Smooth muscle cell (in vitro differentiated cells): ENCODE measurements around the gene DDX17. TPM values are rescaled to one million over a fixed set of nuclear protein-coding genes. Genes with fewer than 3 reads are reported as not detected.
A peak's percentile ranks its signal among the peaks of the same experiment; 100 is the strongest.

Source experiments
- DNase-seq: peaks from one replicate; lab custom pipeline; 2025; ENCODE audit not compliant: unreplicated experiment; lab: John Stamatoyannopoulos, UW
- H2AFZ ChIP-seq: fragments of 200-600 bp; sonication (generic); 2 replicates; pipeline ENCODE4 v1.6.0; 2016; ENCODE audit warnings: antibody characterized with exemption, low read depth, mild to moderate bottlenecking
- H3F3A ChIP-seq: fragments of 200-600 bp; sonication (generic); 2 replicates; pipeline ENCODE4 v1.6.0; 2017; ENCODE audit warnings: antibody characterized with exemption, low read depth
- H3K27ac ChIP-seq: fragments of 200-600 bp; sonication (generic); 2 replicates; pipeline ENCODE4 v1.5.1; 2016; ENCODE audit warnings: low read depth, mild to moderate bottlenecking
- H3K27me3 ChIP-seq: fragments of 200-600 bp; sonication (generic); 2 replicates; pipeline ENCODE4 v1.6.1; 2016; ENCODE audit warnings: low read depth, mild to moderate bottlenecking
- H3K36me3 ChIP-seq: fragments of 200-600 bp; sonication (generic); 2 replicates; pipeline ENCODE4 v1.5.1; 2016; ENCODE audit warnings: low read depth
- H3K4me1 ChIP-seq: fragments of 200-600 bp; sonication (generic); 2 replicates; pipeline ENCODE4 v1.5.1; 2016; ENCODE audit warnings: low read depth
- H3K4me2 ChIP-seq: fragments of 200-600 bp; sonication (generic); 2 replicates; pipeline ENCODE4 v1.6.0; 2016; ENCODE audit warnings: mild to moderate bottlenecking
- H3K4me3 ChIP-seq: fragments of 200-600 bp; sonication (generic); 2 replicates; pipeline ENCODE4 v1.5.1; 2016; ENCODE audit warnings: mild to moderate bottlenecking
- H3K79me2 ChIP-seq: fragments of 200-600 bp; sonication (generic); 2 replicates; pipeline ENCODE4 v1.6.0; 2016; ENCODE audit warnings: low read depth, mild to moderate bottlenecking
- H3K9ac ChIP-seq: fragments of 200-600 bp; sonication (generic); 2 replicates; pipeline ENCODE4 v1.6.0; 2016; ENCODE audit warnings: low read depth
- H3K9me3 ChIP-seq: fragments of 200-600 bp; sonication (generic); replicated peaks from 2 replicates; pipeline ENCODE4 v1.5.1; 2016; ENCODE audit warnings: low read depth
- H4K20me1 ChIP-seq: fragments of 200-600 bp; sonication (generic); 2 replicates; pipeline ENCODE4 v1.6.0; 2016; ENCODE audit warnings: low read depth
- CTCF ChIP-seq: fragments of 200-600 bp; sonication (generic); IDR thresholded peaks from 2 replicates; pipeline ENCODE4 v1.5.1; 2017; ENCODE audit warnings: borderline replicate concordance, mild to moderate bottlenecking, antibody characterized with exemption; ENCODE audit not compliant: insufficient read depth, poor library complexity, severe bottlenecking
- WGBS: methylation state at CpG from one replicate; pipeline ENCODE4 v1.1.7; 2016; ENCODE audit warnings: low lambda C conversion rate; 5-methylcytosine and 5-hydroxymethylcytosine counted together
- polyA plus RNA-seq: library from polyadenylated mRNA; unstranded; fragments of >200 nt; fragmentation: Nextera tagmentation; extraction: Ambion mirVana; gene quantifications from 2 replicates; pipeline ENCODE4 v1.2.1, GENCODE V29; 2016
- total RNA-seq: library from RNA; depleted of rRNA; stranded (reverse); fragments of >200 nt; gene quantifications from 2 replicates; pipeline ENCODE4 v1.2.3, GENCODE V29; 2014

Gene DDX17
- total and polyA plus RNA-seq, 2 experiments from 2014 or later: 11.5 to 182 TPM

- Histone ChIP-seq H2AFZ (no peak overlapping the region), H3F3A (no peaks in the 10 kb centered on the region), H3K4me1 (no peaks in the 10 kb centered on the region), H3K9ac (no peak overlapping the region), H3K4me2 (no peak overlapping the region), H3K27me3 (no peaks in the 10 kb centered on the region), H3K79me2 (no peaks in the 10 kb centered on the region), H3K36me3 (no peaks in the 10 kb centered on the region), H4K20me1 (no peaks in the 10 kb centered on the region), H3K4me3 (no peak overlapping the region), H3K9me3 (no peaks in the 10 kb centered on the region), H3K27ac (no peak overlapping the region)
- 100% methylated on average over 1 of the region's 1 CpG for WGBS
- no peak for DNase-seq
- TF ChIP-seq CTCF: no peak
These were observed 7.0 kb upstream of the DDX17 start for GRCh38 chr22:38513063-38513462.

GRCh38 chr22:38510416-38510970 lies 4.4 kb upstream of the DDX17 start:
- Histone ChIP-seq H3K4me2 (no peak overlapping the region), H3K9ac (no peak overlapping the region), H2AFZ (no peak overlapping the region), H4K20me1 (no peaks in the 10 kb centered on the region), H3K4me1 (peaks cover 5% of the 10 kb centered on the region), H3K27me3 (no peaks in the 10 kb centered on the region), H3K79me2 (peaks cover 6% of the 10 kb centered on the region), H3K9me3 (no peaks in the 10 kb centered on the region), H3K36me3 (no peaks in the 10 kb centered on the region), H3K4me3 (no peak overlapping the region), H3F3A (peaks cover 3% of the 10 kb centered on the region), H3K27ac (no peak overlapping the region)
- no peak for DNase-seq
- no peak for TF ChIP-seq CTCF
- whole genome bisulfite sequencing: 90% methylated on average over 5 of the region's 5 CpGs

- H2AFZ ChIP-seq: peak overlapping the region; percentile 78
- peaks cover 54% of the 10 kb centered on the region for H3K79me2 ChIP-seq
- no peaks in the 10 kb centered on the region for H3K27me3 ChIP-seq
- peak overlapping the region; percentile 100 for H3K9ac ChIP-seq
- peaks cover 7% of the 10 kb centered on the region for H3F3A ChIP-seq
- no peaks in the 10 kb centered on the region for H3K36me3 ChIP-seq
- DNase-seq: peak; percentile 84
- H3K4me2 ChIP-seq: peak overlapping the region; percentile 91
- H3K4me3 ChIP-seq: peak overlapping the region; percentile 92
- TF ChIP-seq CTCF: no peak
- H4K20me1 ChIP-seq: peaks cover 48% of the 10 kb centered on the region
- peak overlapping the region; percentile 100 for H3K27ac ChIP-seq
- H3K4me1 ChIP-seq: peaks cover 20% of the 10 kb centered on the region
- H3K9me3 ChIP-seq: no peaks in the 10 kb centered on the region
- WGBS: under 1% methylated on average over 63 of the region's 69 CpGs
These were observed 482 bp downstream of the DDX17 start for GRCh38 chr22:38505541-38506117.
